Mesendoderm (in vitro differentiated cells): ENCODE measurements around the gene C1orf50. TPM values are rescaled to one million over a fixed set of nuclear protein-coding genes. Genes with fewer than 3 reads are reported as not detected.
"Not testable (repeated sequence)": the region's sequence is repeated elsewhere in the genome, so short reads cannot be mapped to it uniquely, and the experiment has no call there.

Experiments used
- DNase-seq: peaks from one replicate; pipeline ENCODE4 v3.0.0; 2013
- H2AK5ac ChIP-seq: 2 replicates; pipeline ENCODE4 v1.6.1; 2013; ENCODE audit warnings: low read length, inconsistent platforms
- H2BK120ac ChIP-seq: 2 replicates; pipeline ENCODE4 v1.6.1; 2013; ENCODE audit warnings: low read depth, mild to moderate bottlenecking, low read length, moderate library complexity, mixed read lengths
- H2BK15ac ChIP-seq: replicated peaks from 2 replicates; pipeline ENCODE4 v1.6.1; 2013; ENCODE audit warnings: low read depth, mild to moderate bottlenecking, moderate library complexity
- H2BK5ac ChIP-seq: 2 replicates; pipeline ENCODE4 v1.6.1; 2013; ENCODE audit warnings: low read length, inconsistent platforms
- H3K18ac ChIP-seq: 2 replicates; pipeline ENCODE4 v1.6.1; 2013; ENCODE audit warnings: mild to moderate bottlenecking, low read length, mixed read lengths
- H3K23ac ChIP-seq: one replicate; pipeline ENCODE4 v1.6.1; 2013; ENCODE audit warnings: low read length
- H3K27ac ChIP-seq: 2 replicates; pipeline ENCODE4 v1.5.1; 2013; ENCODE audit warnings: low read depth, mild to moderate bottlenecking, inconsistent platforms, low read length, moderate library complexity
- H3K27me3 ChIP-seq: 2 replicates; pipeline ENCODE4 v1.6.1; 2013; ENCODE audit warnings: low read length, control low read depth, mild to moderate bottlenecking, inconsistent platforms; ENCODE audit not compliant: insufficient read depth, poor library complexity
- H3K36me3 ChIP-seq: 2 replicates; pipeline ENCODE4 v1.6.1; 2013; ENCODE audit warnings: low read length, inconsistent platforms; ENCODE audit not compliant: control insufficient read depth, insufficient read depth
- H3K4ac ChIP-seq: one replicate; pipeline ENCODE4 v1.6.1; 2013; ENCODE audit warnings: low read depth, mild to moderate bottlenecking, low read length, moderate library complexity
- H3K4me1 ChIP-seq: 2 replicates; pipeline ENCODE4 v1.6.1; 2013; ENCODE audit warnings: low read depth, low read length, inconsistent platforms; ENCODE audit not compliant: control insufficient read depth
- H3K4me2 ChIP-seq: 2 replicates; pipeline ENCODE4 v1.6.1; 2013; ENCODE audit warnings: low read length
- H3K4me3 ChIP-seq: 2 replicates; pipeline ENCODE4 v1.5.1; 2013; ENCODE audit warnings: mild to moderate bottlenecking, low read length
- H3K56ac ChIP-seq: one replicate; pipeline ENCODE4 v1.6.1; 2013; ENCODE audit warnings: low read length
- H3K79me1 ChIP-seq: 2 replicates; pipeline ENCODE4 v1.6.1; 2013; ENCODE audit warnings: low read length, inconsistent platforms
- H3K79me2 ChIP-seq: 2 replicates; pipeline ENCODE4 v1.6.1; 2013; ENCODE audit warnings: mild to moderate bottlenecking, low read length; ENCODE audit not compliant: control insufficient read depth, insufficient read depth
- H3K9ac ChIP-seq: 2 replicates; pipeline ENCODE4 v1.6.1; 2013; ENCODE audit warnings: low read length, inconsistent platforms
- H4K5ac ChIP-seq: one replicate; pipeline ENCODE4 v1.6.1; 2013; ENCODE audit warnings: low read length
- H4K8ac ChIP-seq: one replicate; pipeline ENCODE4 v1.6.1; 2013; ENCODE audit warnings: low read depth, mild to moderate bottlenecking, control low read depth, low read length, moderate library complexity
- WGBS: extraction: QIAGEN DNeasy Blood & Tissue Kit; methylation state at CpG from one replicate; pipeline ENCODE4 v1.1.7; 2013; ENCODE audit warnings: low lambda C conversion rate, missing lambda C conversion rate; ENCODE audit not compliant: insufficient coverage; ENCODE audit errors: extremely low coverage; 5-methylcytosine and 5-hydroxymethylcytosine counted together
- polyA plus RNA-seq, 2 experiments: library from polyadenylated mRNA; stranded (reverse); fragments of 200-250 nt; gene quantifications; one replicate each; pipeline ENCODE4 v1.2.3, GENCODE V29; 2013

Gene C1orf50
- polyA plus RNA-seq (2013, experiment 1 of 2): 2.6 TPM
- polyA plus RNA-seq (2013, experiment 2 of 2): 2.4 TPM

DNA sequence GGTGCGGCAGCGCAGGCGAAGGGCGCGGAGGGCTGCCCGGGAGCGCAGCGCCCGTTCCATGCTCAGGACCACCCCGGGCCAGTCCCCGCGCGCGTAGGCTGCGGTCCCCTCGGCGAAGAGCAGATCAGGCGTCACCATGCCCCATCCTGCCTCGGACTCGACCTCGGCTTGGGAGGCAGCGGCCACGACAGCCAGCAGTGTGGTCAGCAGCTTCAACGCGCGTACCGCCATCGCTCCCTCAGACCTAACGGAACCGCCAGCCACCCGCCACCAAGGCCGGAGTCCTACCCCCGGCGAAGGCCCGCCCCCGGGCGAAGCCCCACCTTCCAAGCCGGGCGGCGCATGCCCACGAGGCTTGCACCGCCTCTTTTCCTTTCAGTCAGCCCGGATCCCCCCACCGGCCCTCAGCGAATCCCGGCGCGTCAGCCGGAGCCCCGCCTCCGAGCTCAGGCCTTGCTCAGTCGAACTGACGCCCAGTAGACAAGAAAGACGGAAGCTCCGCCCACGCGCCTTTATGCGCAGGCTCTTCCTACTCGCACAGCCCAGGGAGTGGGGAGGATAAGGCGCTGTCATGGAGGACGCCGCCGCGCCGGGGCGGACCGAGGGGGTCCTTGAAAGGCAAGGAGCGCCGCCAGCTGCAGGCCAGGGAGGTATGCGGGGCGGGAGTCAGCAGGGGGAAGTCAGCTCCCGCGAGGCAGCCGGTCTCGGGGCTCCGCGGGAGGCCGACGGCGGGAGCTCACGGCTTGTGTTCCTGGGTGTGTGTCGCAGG lies at the start of gene C1orf50, which contains the start of gene P3H1:
C1orf50 (plus strand) TSS at position 509 of the 769 bp plus-strand sequence; CDS start at position 572, 63 bp downstream.
P3H1 (minus strand) TSS at position 288 of the 769 bp plus-strand sequence; CDS start at position 231, 57 bp downstream.
- peak within 1 kb of the TSS; percentile 95 for H3K9ac ChIP-seq
- H3K4me2 ChIP-seq: peak within 1 kb of the TSS; percentile 67
- no peaks in the 10 kb centered on the region for H3K36me3 ChIP-seq
- H3K27ac ChIP-seq: peak within 1 kb of the TSS; percentile 72
- peaks cover 14% of the 10 kb centered on the region for H3K79me2 ChIP-seq
- peak; percentile 100 for DNase-seq
- no peak within 1 kb of the TSS for H2BK15ac ChIP-seq
- peak within 1 kb of the TSS; percentile 90 for H3K23ac ChIP-seq
- H2BK120ac ChIP-seq: no peak within 1 kb of the TSS
- no peak within 1 kb of the TSS for H4K8ac ChIP-seq
- no peak within 1 kb of the TSS for H2AK5ac ChIP-seq
- peak within 1 kb of the TSS; percentile 52 for H2BK5ac ChIP-seq
- no CpG with 5 or more reads among the region's 82 CpGs for WGBS
- H3K4ac ChIP-seq: no peak within 1 kb of the TSS
- peaks cover 9% of the 10 kb centered on the region for H3K4me1 ChIP-seq
- peaks cover 10% of the 10 kb centered on the region for H3K79me1 ChIP-seq
- H4K5ac ChIP-seq: no peak within 1 kb of the TSS
- no peaks in the 10 kb centered on the region for H3K27me3 ChIP-seq
- H3K56ac ChIP-seq: peak within 1 kb of the TSS; percentile 99
- H3K4me3 ChIP-seq: peak within 1 kb of the TSS; percentile 90
- peak within 1 kb of the TSS; percentile 76 for H3K18ac ChIP-seq

DNA sequence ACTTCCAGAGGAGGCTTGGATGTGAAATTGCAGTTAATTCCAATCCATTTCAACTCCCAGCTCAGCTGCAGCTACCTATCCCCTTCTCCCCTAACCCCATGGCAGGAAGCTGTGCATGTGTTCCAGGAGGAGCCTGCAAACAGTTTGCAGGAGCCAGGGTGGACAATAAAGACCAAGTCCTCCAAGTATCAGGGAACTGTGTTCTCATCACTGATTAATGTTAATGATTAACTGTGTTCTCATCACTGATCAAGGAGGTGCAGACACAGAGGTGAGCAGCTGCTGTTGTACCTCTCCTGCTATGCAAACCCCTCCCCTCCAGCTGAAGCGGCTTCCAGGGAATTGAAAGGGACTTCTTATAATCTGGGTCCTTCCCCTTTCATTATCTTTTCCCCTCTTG lies 46.2 kb upstream of the C1orf50 start:
- H3K4me1 ChIP-seq: no peaks in the 10 kb centered on the region
- H4K5ac ChIP-seq: no peak overlapping the region
- no peak overlapping the region for H2BK120ac ChIP-seq
- WGBS: no CpG with 5 or more reads among the region's 1 CpG
- H3K23ac ChIP-seq: no peak overlapping the region
- no peak overlapping the region for H3K9ac ChIP-seq
- no peak overlapping the region for H3K18ac ChIP-seq
- peaks cover 1% of the 10 kb centered on the region for H3K79me1 ChIP-seq
- DNase-seq: no peak
- H3K36me3 ChIP-seq: no peaks in the 10 kb centered on the region
- H2BK5ac ChIP-seq: no peak overlapping the region
- H3K4ac ChIP-seq: no peak overlapping the region
- no peaks in the 10 kb centered on the region for H3K27me3 ChIP-seq
- no peak overlapping the region for H2AK5ac ChIP-seq
- H3K56ac ChIP-seq: no peak overlapping the region
- no peak overlapping the region for H3K4me2 ChIP-seq
- H4K8ac ChIP-seq: no peak overlapping the region
- H3K79me2 ChIP-seq: no peaks in the 10 kb centered on the region
- H2BK15ac ChIP-seq: no peak overlapping the region
- no peak overlapping the region for H3K4me3 ChIP-seq
- H3K27ac ChIP-seq: no peak overlapping the region

DNA sequence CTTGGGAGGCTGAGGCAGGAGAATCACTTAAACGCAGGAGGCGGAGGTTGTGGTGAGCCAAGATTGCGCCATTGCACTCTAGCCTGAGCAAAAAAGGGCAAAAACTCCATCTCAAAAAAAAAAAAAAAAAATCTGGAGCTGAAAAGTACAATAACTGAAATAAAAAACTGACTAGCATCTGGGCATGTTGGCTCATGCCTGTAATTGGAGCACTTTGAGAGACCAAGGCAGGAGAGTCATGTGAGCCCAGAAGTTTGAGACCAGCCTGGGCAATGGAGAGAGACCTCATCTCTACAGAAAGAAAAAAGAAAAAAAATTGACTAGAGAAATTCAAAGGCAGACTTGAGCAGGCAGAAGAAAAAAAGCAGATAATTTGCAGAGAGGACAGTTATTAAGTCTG lies 45.1 kb upstream of the C1orf50 start:
- H4K8ac ChIP-seq: no peak overlapping the region
- no peak overlapping the region for H3K4me3 ChIP-seq
- DNase-seq: no peak
- no peak overlapping the region for H3K23ac ChIP-seq
- H3K4ac ChIP-seq: no peak overlapping the region
- H2BK15ac ChIP-seq: no peak overlapping the region
- WGBS: no CpG with 5 or more reads among the region's 3 CpGs
- no peak overlapping the region for H3K9ac ChIP-seq
- H2AK5ac ChIP-seq: no peak overlapping the region
- no peaks in the 10 kb centered on the region for H3K79me2 ChIP-seq
- no peaks in the 10 kb centered on the region for H3K79me1 ChIP-seq
- no peak overlapping the region for H4K5ac ChIP-seq
- no peak overlapping the region for H3K4me2 ChIP-seq
- H3K4me1 ChIP-seq: no peaks in the 10 kb centered on the region
- no peaks in the 10 kb centered on the region for H3K27me3 ChIP-seq
- H3K36me3 ChIP-seq: no peaks in the 10 kb centered on the region
- H3K18ac ChIP-seq: no peak overlapping the region
- H3K56ac ChIP-seq: no peak overlapping the region
- no peak overlapping the region for H2BK120ac ChIP-seq
- H2BK5ac ChIP-seq: no peak overlapping the region
- no peak overlapping the region for H3K27ac ChIP-seq

DNA sequence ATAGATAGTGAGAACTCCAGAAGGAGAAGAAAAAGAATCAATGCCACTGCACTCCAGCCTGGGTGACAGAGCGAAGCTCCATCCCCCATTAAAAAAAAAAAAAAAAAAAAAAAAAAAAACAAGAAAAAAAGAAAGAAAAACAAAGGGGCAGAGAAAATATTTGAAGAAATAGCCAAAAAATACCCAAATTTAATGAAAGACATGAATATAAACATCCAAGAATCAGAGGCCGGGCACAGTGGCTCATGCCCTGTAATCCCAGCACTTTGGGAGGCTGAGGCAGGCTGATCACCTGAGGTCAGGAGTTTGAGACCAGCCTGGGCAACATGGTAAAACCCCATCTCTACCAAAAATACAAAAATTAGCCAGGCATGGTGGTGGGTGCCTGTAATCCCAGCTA lies 44.6 kb upstream of the C1orf50 start:
- WGBS: no CpG with 5 or more reads among the region's 2 CpGs
- H3K18ac ChIP-seq, H3K9ac ChIP-seq, H3K27me3 ChIP-seq, H3K79me1 ChIP-seq, H3K4me2 ChIP-seq, H3K56ac ChIP-seq, H2BK15ac ChIP-seq, H2BK5ac ChIP-seq, H3K23ac ChIP-seq, H3K36me3 ChIP-seq, H4K8ac ChIP-seq, H3K4me3 ChIP-seq, H3K4me1 ChIP-seq, DNase-seq, H3K4ac ChIP-seq, H4K5ac ChIP-seq, H3K79me2 ChIP-seq, H2AK5ac ChIP-seq, H3K27ac ChIP-seq, H2BK120ac ChIP-seq: not testable (repeated sequence)

DNA sequence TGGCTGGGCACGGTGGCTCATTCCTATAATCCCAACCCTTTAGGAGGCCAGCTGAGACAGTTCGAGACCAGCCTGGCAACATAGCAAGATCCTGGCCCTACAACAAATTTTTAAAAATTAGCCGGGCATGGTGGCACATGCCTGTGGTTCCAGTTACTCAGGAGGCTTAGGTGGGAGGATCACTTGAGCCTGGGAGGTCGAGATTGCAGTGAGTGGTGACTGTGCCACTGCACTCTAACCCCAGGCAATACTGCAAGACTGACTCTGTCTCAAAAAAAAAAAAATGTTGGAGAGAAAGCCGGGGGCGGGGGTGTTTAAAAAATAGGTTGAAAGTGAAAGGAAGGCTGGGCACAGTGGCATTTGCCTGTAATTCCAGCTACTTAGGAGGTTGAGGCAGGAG lies 43.5 kb upstream of the C1orf50 start:
- no CpG with 5 or more reads among the region's 6 CpGs for WGBS
- Histone ChIP-seq H3K4me1 (no peaks in the 10 kb centered on the region), H3K4me3 (no peak overlapping the region), H3K4me2 (no peak overlapping the region), H2AK5ac (no peak overlapping the region), H3K36me3 (no peaks in the 10 kb centered on the region), H3K79me2 (no peaks in the 10 kb centered on the region), H3K23ac (no peak overlapping the region), H4K5ac (no peak overlapping the region), H2BK15ac (no peak overlapping the region), H3K79me1 (no peaks in the 10 kb centered on the region), H3K27ac (no peak overlapping the region), H3K56ac (no peak overlapping the region), H4K8ac (no peak overlapping the region), H3K27me3 (no peaks in the 10 kb centered on the region), H2BK5ac (no peak overlapping the region), H3K9ac (no peak overlapping the region), H3K4ac (no peak overlapping the region), H3K18ac (no peak overlapping the region), H2BK120ac (no peak overlapping the region)
- no peak for DNase-seq
